GM21576 (cell line): ENCODE results near the gene CBX4.

ENCODE experiments used
- ATAC-seq: cut with Tn5 transposase; IDR thresholded peaks from one replicate; pipeline ENCODE4 v1.9.1; 2021; ENCODE audit warnings: mild to moderate bottlenecking, moderate library complexity; ENCODE audit not compliant: unreplicated experiment

The CBX4 gene

GRCh38 chr17:79842656-79843473 lies 3.6 kb upstream of the CBX4 start:
- ATAC-seq = no peak

- no peak for ATAC-seq
These were observed 3.0 kb upstream of the CBX4 start for GRCh38 chr17:79842136-79842655.

GRCh38 chr17:79841369-79842135 lies 2.3 kb upstream of the CBX4 start:
- no peak for ATAC-seq

GRCh38 chr17:79840989-79841286 lies 1.7 kb upstream of the CBX4 start:
- ATAC-seq = no peak

GRCh38 chr17:79840269-79840988 lies 1.2 kb upstream of the CBX4 start:
- no peak for ATAC-seq

- ATAC-seq = no peak
These were observed 542 bp downstream of the CBX4 start for GRCh38 chr17:79838522-79839274.

- ATAC-seq = no peak
These were observed 1.2 kb downstream of the CBX4 start for GRCh38 chr17:79837888-79838521.

- ATAC-seq = peak; percentile 26
These were observed 2.0 kb downstream of the CBX4 start for GRCh38 chr17:79836972-79837887.

- ATAC-seq = no peak
These were observed 2.7 kb downstream of the CBX4 start for GRCh38 chr17:79836510-79836971.

GRCh38 chr17:79835953-79836509 lies 3.2 kb downstream of the CBX4 start:
- no peak for ATAC-seq

GRCh38 chr17:79835470-79835899 lies 3.8 kb downstream of the CBX4 start:
- ATAC-seq = no peak

- ATAC-seq = no peak
These were observed 4.4 kb downstream of the CBX4 start for GRCh38 chr17:79834565-79835469.

GRCh38 chr17:79833744-79834564 lies 5.3 kb downstream of the CBX4 start:
- no peak for ATAC-seq

GRCh38 chr17:79833110-79833450 lies 6.2 kb downstream of the CBX4 start:
- no peak for ATAC-seq

- no peak for ATAC-seq
These were observed 6.8 kb downstream of the CBX4 start for GRCh38 chr17:79832218-79833109.
